Stimulated activated CD8-positive, alpha-beta memory T cell treated with anti-CD3 and anti-CD28 coated beads, Interleukin-4, amount 100 ng/mL, for 24 hours (primary cell): ENCODE data around the gene UBE2B.
A peak's percentile ranks its signal among the peaks of the same experiment; 100 is the strongest.
"Not testable (repeated sequence)": the region's sequence is repeated elsewhere in the genome, so short reads cannot be mapped to it uniquely, and the experiment has no call there.

ENCODE experiments used
- DNase-seq: peaks from one replicate; pipeline ENCODE4 v3.0.0-alpha.2; 2020; ENCODE audit warnings: low read depth

UBE2B gene

GRCh38 chr5:134370871-134371833, at the start of gene UBE2B:
TSS of gene UBE2B (plus strand) at chr5:134371569. CDS start at chr5:134371596, 27 bp downstream.
- peak; percentile 92 for DNase-seq

GRCh38 chr5:134327327-134327726, 44.0 kb upstream of the UBE2B start:
- no peak for DNase-seq

GRCh38 chr5:134328619-134329018, 42.8 kb upstream of the UBE2B start:
- DNase-seq, result no peak

- DNase-seq, result not testable (repeated sequence)
Measured at GRCh38 chr5:134336833-134337232, 34.5 kb upstream of the UBE2B start.

GRCh38 chr5:134343500-134343899, 27.9 kb upstream of the UBE2B start:
- not testable (repeated sequence) for DNase-seq

GRCh38 chr5:134345476-134345875, 25.9 kb upstream of the UBE2B start:
- DNase-seq, result not testable (repeated sequence)

GRCh38 chr5:134345996-134346395, 25.4 kb upstream of the UBE2B start:
- DNase-seq, result no peak

GRCh38 chr5:134349463-134349862, 21.9 kb upstream of the UBE2B start:
- DNase-seq, result no peak

- no peak for DNase-seq
Measured at GRCh38 chr5:134355681-134356080, 15.7 kb upstream of the UBE2B start.

- no peak for DNase-seq
Measured at GRCh38 chr5:134365604-134366003, 5.8 kb upstream of the UBE2B start.

- DNase-seq, result no peak
Measured at GRCh38 chr5:134370311-134370870, 978 bp upstream of the UBE2B start.

- DNase-seq, result no peak
Measured at GRCh38 chr5:134371834-134372340, 518 bp downstream of the UBE2B start.

GRCh38 chr5:134373633-134374032, 2.3 kb downstream of the UBE2B start:
- DNase-seq, result not testable (repeated sequence)

- no peak for DNase-seq
Measured at GRCh38 chr5:134374232-134374631, 2.9 kb downstream of the UBE2B start.

- DNase-seq, result no peak
Measured at GRCh38 chr5:134380346-134380745, 9.0 kb downstream of the UBE2B start.

- DNase-seq, result not testable (repeated sequence)
Measured at GRCh38 chr5:134382204-134382603, 10.8 kb downstream of the UBE2B start.

- DNase-seq, result no peak
Measured at GRCh38 chr5:134383980-134384697, 12.8 kb downstream of the UBE2B start.

GRCh38 chr5:134387443-134387842, 16.1 kb downstream of the UBE2B start:
- no peak for DNase-seq

- no peak for DNase-seq
Measured at GRCh38 chr5:134392301-134392700, 20.9 kb downstream of the UBE2B start.

- no peak for DNase-seq
Measured at GRCh38 chr5:134394932-134395331, 23.6 kb downstream of the UBE2B start.

GRCh38 chr5:134396274-134396673, 24.9 kb downstream of the UBE2B start:
- no peak for DNase-seq

- DNase-seq, result no peak
Measured at GRCh38 chr5:134397196-134397595, 25.8 kb downstream of the UBE2B start.
